ENCODE results near the gene CUZD1.

Gene CUZD1

DNA sequence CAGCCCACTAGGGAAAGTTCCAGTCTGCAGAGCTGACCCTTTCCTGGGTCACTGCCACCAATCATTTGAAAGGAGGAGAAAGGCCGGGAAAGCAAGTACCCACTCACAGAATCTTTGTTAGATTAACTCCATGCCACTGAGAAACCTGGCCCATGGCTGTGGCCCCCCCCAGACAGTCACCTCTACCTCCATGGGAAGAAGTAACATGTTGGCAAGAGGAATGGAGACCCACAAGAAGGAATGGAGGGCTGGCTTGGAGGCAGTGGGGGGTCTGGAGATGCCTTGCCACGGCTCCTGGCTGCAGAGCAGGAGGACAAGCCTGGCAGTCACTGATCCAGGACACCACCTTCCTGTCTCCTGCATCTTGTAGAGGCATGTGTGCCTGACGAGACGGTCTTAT is 32.9 kb downstream of the CUZD1 start:
- Histone ChIP-seq H3K9me3 (ENCODE audit: control insufficient read depth, insufficient read depth, low read length) (no peaks in the 10 kb centered on the region), H3K27me3 (ENCODE audit: control insufficient read depth, insufficient read depth, low read length) (no peaks in the 10 kb centered on the region), H3K4me3 (ENCODE audit: low read depth, low read length) (no peak overlapping the region), H3K36me3 (ENCODE audit: control insufficient read depth, insufficient read depth, low read length) (no peaks in the 10 kb centered on the region), H3K4me1 (ENCODE audit: control insufficient read depth, insufficient read depth, low read length) (no peaks in the 10 kb centered on the region), H3K27ac (ENCODE audit: low read depth, low read length) (no peak overlapping the region), H3K9ac (ENCODE audit: low read depth, low read length) (no peak overlapping the region)

DNA sequence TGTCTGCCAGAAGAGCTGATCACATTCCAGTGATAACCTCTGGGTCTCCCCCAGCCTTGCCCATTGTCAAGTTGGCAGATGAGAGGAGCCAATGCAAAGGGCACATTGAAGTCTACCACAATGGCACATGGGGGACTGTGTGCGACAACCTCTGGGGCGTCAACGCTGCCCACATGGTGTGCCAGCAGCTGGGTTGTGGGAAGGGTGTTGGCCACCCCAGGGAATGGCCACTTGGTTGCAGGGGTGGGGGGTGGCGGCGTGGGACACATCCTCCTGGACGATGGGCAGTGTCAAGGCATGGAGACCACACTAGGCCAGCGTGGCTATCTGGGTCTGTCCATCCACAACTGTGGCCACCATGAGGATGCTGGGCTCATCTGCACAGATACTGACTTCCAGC is 43.4 kb downstream of the CUZD1 start:
- no peaks in the 10 kb centered on the region for H3K4me1 ChIP-seq (ENCODE audit: control insufficient read depth, insufficient read depth, low read length)

DNA sequence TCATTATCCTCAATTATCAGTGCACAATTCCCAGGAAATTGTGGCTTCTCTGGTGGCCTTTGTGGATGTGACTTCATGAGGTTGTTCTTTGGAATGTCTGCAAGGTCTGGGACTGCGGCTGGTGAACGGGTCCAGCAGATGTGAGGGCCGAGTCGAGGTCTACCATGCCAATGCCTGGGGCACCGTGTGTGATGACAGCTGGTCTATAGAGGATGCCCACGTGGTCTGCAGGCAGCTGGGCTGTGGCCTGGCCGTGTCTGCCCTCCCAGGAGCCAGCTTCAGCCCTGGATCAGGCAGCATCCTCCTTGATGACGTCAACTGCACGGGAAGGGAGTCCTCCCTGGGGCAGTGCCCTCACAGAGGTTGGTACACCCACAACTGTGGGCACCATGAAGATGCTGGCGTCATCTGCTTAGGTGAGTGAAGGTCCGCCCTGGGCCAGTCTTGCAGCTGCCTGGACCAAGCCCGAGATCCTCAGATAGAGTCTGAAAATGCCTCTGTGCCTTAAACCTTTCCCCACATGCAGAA is 46.9 kb downstream of the CUZD1 start:
- Histone ChIP-seq H3K4me3 (ENCODE audit: low read depth, low read length) (no peak overlapping the region), H3K4me1 (ENCODE audit: control insufficient read depth, insufficient read depth, low read length) (no peaks in the 10 kb centered on the region), H3K9ac (ENCODE audit: low read depth, low read length) (no peak overlapping the region), H3K27ac (ENCODE audit: low read depth, low read length) (no peak overlapping the region), H3K27me3 (ENCODE audit: control insufficient read depth, insufficient read depth, low read length) (no peaks in the 10 kb centered on the region), H3K36me3 (ENCODE audit: control insufficient read depth, insufficient read depth, low read length) (no peaks in the 10 kb centered on the region), H3K9me3 (ENCODE audit: control insufficient read depth, insufficient read depth, low read length) (no peaks in the 10 kb centered on the region)

More for the DNA sequence above, 43.4 kb downstream of the CUZD1 start:
- H3K27ac ChIP-seq (ENCODE audit: low read depth, low read length): no peak overlapping the region
- H3K9me3 ChIP-seq (ENCODE audit: control insufficient read depth, insufficient read depth, low read length): no peaks in the 10 kb centered on the region
- no peak overlapping the region for H3K4me3 ChIP-seq (ENCODE audit: low read depth, low read length)
- H3K27me3 ChIP-seq (ENCODE audit: control insufficient read depth, insufficient read depth, low read length): no peaks in the 10 kb centered on the region
- H3K9ac ChIP-seq (ENCODE audit: low read depth, low read length): no peak overlapping the region
- no peaks in the 10 kb centered on the region for H3K36me3 ChIP-seq (ENCODE audit: control insufficient read depth, insufficient read depth, low read length)

DNA sequence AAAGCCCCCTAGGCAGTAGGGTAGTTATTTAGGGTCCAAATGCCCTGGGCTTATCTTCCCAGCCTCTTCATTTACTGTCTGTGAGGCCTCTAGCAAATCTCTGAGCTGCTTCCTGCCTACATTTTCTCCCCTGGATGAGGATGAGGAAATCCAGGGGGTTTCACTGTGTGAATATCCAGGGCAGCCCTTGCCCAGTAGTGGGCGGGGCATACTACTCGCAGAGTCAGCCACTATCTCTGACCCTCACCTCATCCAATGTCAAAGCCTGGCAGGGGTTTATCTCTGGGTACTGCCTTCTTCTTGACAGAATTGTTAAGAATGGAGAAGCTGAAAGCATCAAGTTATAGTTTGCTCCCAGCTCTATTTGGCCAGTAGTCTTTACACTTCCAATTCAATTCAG is 48.9 kb downstream of the CUZD1 start:
- Histone ChIP-seq H3K4me1 (ENCODE audit: control insufficient read depth, insufficient read depth, low read length) (no peaks in the 10 kb centered on the region), H3K9me3 (ENCODE audit: control insufficient read depth, insufficient read depth, low read length) (no peaks in the 10 kb centered on the region), H3K4me3 (ENCODE audit: low read depth, low read length) (no peak overlapping the region), H3K9ac (ENCODE audit: low read depth, low read length) (no peak overlapping the region), H3K27me3 (ENCODE audit: control insufficient read depth, insufficient read depth, low read length) (no peaks in the 10 kb centered on the region), H3K27ac (ENCODE audit: low read depth, low read length) (no peak overlapping the region), H3K36me3 (ENCODE audit: control insufficient read depth, insufficient read depth, low read length) (no peaks in the 10 kb centered on the region)

DNA sequence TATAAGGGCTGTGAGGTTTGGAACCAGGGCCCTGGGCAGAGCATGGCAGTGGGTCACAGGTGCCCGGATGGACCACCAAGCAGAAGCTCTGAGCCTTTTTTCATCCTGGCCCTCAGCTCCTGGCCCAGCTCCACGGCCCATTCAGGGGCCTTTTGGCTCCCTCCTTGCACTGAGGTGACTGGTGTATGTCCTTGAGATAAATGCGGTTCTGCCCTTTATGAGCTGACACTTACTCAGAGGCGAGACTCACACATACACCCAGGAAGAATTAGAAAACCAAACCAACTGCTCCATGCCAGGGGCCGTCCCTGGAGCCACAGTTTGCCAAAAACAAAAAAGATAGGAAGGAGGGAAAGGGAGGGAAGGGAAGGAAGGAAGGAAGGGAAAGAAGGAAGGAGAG is 49.7 kb downstream of the CUZD1 start:
- no peaks in the 10 kb centered on the region for H3K9me3 ChIP-seq (ENCODE audit: control insufficient read depth, insufficient read depth, low read length)
- no peaks in the 10 kb centered on the region for H3K36me3 ChIP-seq (ENCODE audit: control insufficient read depth, insufficient read depth, low read length)
- H3K9ac ChIP-seq (ENCODE audit: low read depth, low read length): no peak overlapping the region
- H3K4me3 ChIP-seq (ENCODE audit: low read depth, low read length): no peak overlapping the region
- H3K27me3 ChIP-seq (ENCODE audit: control insufficient read depth, insufficient read depth, low read length): no peaks in the 10 kb centered on the region
- H3K4me1 ChIP-seq (ENCODE audit: control insufficient read depth, insufficient read depth, low read length): no peaks in the 10 kb centered on the region
- H3K27ac ChIP-seq (ENCODE audit: low read depth, low read length): no peak overlapping the region

DNA sequence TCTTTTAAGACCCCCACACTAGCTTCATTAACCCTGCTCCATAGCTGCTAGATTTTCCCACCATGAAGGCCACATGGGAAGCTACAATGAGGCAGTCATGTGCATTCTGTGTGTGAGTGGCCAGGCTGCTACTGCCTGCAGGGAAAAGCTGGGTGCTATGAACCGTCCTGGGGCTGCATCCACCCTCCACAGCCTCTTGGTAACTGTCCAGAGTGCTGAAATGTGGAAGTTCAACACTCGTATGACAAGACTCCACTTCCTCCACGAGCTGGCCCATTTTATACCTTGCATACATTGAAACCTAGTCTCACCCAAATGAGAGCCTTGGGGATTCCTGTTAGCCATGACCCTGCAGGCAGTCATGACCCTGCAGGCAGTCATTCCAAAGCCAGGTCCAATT is 59.4 kb downstream of the CUZD1 start:
- Histone ChIP-seq H3K9ac (ENCODE audit: low read depth, low read length) (no peak overlapping the region), H3K4me3 (ENCODE audit: low read depth, low read length) (no peak overlapping the region), H3K27me3 (ENCODE audit: control insufficient read depth, insufficient read depth, low read length) (no peaks in the 10 kb centered on the region), H3K9me3 (ENCODE audit: control insufficient read depth, insufficient read depth, low read length) (no peaks in the 10 kb centered on the region), H3K27ac (ENCODE audit: low read depth, low read length) (no peak overlapping the region), H3K36me3 (ENCODE audit: control insufficient read depth, insufficient read depth, low read length) (no peaks in the 10 kb centered on the region), H3K4me1 (ENCODE audit: control insufficient read depth, insufficient read depth, low read length) (no peaks in the 10 kb centered on the region)

DNA sequence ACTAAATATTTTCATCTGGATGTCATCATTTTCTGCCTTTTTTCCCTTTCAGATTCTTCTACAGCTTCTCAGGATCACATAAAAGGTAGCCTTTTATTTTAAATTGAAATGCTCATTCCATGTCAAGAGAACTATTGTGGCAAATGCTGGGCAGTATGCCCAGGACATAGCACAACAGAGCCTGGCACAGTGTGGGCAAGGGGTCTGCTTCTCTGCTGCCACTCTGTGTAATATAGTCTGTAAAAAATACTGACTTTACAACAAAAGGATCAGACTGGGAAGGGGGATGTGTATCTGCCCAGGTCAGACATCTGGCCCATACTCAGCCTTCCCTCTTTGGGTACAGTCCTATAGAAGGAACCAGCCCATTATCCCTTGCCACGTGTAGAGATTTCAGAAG is 62.7 kb downstream of the CUZD1 start:
- H3K4me3 ChIP-seq (ENCODE audit: low read depth, low read length): no peak overlapping the region
- H3K4me1 ChIP-seq (ENCODE audit: control insufficient read depth, insufficient read depth, low read length): no peaks in the 10 kb centered on the region
- no peaks in the 10 kb centered on the region for H3K9me3 ChIP-seq (ENCODE audit: control insufficient read depth, insufficient read depth, low read length)
- H3K36me3 ChIP-seq (ENCODE audit: control insufficient read depth, insufficient read depth, low read length): no peaks in the 10 kb centered on the region
- no peak overlapping the region for H3K27ac ChIP-seq (ENCODE audit: low read depth, low read length)
- H3K27me3 ChIP-seq (ENCODE audit: control insufficient read depth, insufficient read depth, low read length): no peaks in the 10 kb centered on the region
- H3K9ac ChIP-seq (ENCODE audit: low read depth, low read length): no peak overlapping the region

Data from HUES48 (cell line).